PC-9 (cell line): ENCODE data around the gene SRSF2.

Experiments used
- CTCF ChIP-seq: fragments of 200-600 bp; sonication (generic); conservative IDR thresholded peaks from 2 replicates; pipeline ENCODE4 v1.6.1; 2017; ENCODE audit warnings: mixed run types, antibody characterized with exemption, mild to moderate bottlenecking, moderate library complexity
- EZH2 ChIP-seq: fragments of 200-600 bp; sonication (generic); IDR thresholded peaks from 2 replicates; pipeline ENCODE4 v1.8.0; 2017; ENCODE audit warnings: antibody characterized with exemption, low read depth

GRCh38 chr17:76727745-76728456 lies 9.2 kb downstream of the SRSF2 start:
- TF ChIP-seq CTCF (no peak), EZH2 (no peak)
